Neural progenitor cell (in vitro differentiated cells): ENCODE data around the gene DDX3Y.

ENCODE experiments used
- EZH2 ChIP-seq: fragments of 200-600 bp; sonication (generic); IDR thresholded peaks from 2 replicates; pipeline ENCODE4 v1.6.1; 2017; ENCODE audit warnings: antibody characterized with exemption, mild to moderate bottlenecking, moderate library complexity
- TF ChIP-seq, protein P1 (sequence below): fragments of 200-600 bp; sonication (generic); IDR thresholded peaks from 2 replicates; pipeline ENCODE4 v1.5.1; 2017; ENCODE audit warnings: antibody characterized with exemption, mild to moderate bottlenecking

DNA sequence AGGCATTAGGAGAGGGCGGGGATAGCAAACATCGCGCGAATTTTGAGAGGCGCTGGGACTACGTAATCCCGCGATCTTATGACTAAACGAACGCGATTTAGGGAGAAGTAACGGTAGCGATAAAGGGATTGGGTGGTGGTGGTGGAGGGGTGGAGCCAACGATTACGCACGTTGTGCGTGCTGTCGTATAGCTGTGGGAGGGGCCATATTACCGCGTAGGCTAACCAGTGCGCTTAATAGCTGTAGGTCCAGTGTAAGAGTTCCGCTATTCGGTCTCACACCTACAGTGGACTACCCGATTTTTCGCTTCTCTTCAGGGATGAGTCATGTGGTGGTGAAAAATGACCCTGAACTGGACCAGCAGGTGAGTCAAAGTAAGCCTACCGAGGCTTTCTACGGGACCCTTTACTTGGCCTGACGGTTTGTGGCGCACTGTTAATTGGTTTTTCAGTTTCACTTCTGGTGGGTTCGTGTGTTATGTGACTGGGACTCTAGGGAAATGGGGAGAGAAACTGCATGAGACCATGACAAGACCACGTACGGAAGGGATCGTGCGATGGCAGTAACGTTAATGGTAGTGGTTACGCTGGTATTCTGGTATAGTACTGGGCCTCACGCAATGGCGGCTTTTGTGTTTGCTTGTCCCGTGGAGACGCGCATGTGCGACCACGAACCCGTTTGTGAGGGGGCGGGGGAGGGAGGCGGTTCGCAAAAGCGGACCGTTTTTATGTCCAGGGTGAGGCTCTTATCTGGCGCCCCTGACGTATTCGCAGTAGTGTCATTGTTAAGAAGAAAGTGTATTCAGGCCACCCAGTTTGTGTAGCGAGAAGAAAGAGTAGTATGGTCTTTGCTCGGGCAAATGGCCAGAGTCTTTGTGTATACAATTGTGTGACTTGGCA is at the start of gene DDX3Y:
- no peak for TF ChIP-seq EZH2
- TF ChIP-seq, protein P1, sequence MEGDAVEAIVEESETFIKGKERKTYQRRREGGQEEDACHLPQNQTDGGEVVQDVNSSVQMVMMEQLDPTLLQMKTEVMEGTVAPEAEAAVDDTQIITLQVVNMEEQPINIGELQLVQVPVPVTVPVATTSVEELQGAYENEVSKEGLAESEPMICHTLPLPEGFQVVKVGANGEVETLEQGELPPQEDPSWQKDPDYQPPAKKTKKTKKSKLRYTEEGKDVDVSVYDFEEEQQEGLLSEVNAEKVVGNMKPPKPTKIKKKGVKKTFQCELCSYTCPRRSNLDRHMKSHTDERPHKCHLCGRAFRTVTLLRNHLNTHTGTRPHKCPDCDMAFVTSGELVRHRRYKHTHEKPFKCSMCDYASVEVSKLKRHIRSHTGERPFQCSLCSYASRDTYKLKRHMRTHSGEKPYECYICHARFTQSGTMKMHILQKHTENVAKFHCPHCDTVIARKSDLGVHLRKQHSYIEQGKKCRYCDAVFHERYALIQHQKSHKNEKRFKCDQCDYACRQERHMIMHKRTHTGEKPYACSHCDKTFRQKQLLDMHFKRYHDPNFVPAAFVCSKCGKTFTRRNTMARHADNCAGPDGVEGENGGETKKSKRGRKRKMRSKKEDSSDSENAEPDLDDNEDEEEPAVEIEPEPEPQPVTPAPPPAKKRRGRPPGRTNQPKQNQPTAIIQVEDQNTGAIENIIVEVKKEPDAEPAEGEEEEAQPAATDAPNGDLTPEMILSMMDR: no peak
